Osteoblast (primary cell): Measurements from ENCODE around the gene P4HTM. TPM values are rescaled to one million over a fixed set of nuclear protein-coding genes. Genes with fewer than 3 reads are reported as not detected.
A peak's percentile ranks its signal among the peaks of the same experiment; 100 is the strongest.

Experiments used
- DNase-seq: peaks from one replicate; pipeline ENCODE4 v3.0.0; 2011; ENCODE audit warnings: low spot score, mixed read lengths; ENCODE audit not compliant: insufficient read length; ENCODE audit errors: missing footprints
- H2AFZ ChIP-seq: 2 replicates; pipeline ENCODE4 v1.6.0; 2011; ENCODE audit warnings: mild to moderate bottlenecking, low read length
- H3K27ac ChIP-seq: 2 replicates; pipeline ENCODE4 v1.5.1; 2011; ENCODE audit warnings: mild to moderate bottlenecking, low read depth, low read length, moderate library complexity
- H3K27me3 ChIP-seq: 2 replicates; pipeline ENCODE4 v1.6.0; 2012; ENCODE audit warnings: mild to moderate bottlenecking, control low read depth, inconsistent platforms, low read length, moderate library complexity; ENCODE audit not compliant: insufficient read depth
- H3K36me3 ChIP-seq: 2 replicates; pipeline ENCODE4 v1.5.1; 2011; ENCODE audit warnings: mild to moderate bottlenecking, low read length, control low read depth, moderate library complexity; ENCODE audit not compliant: insufficient read depth
- H3K4me1 ChIP-seq: 2 replicates; pipeline ENCODE4 v1.5.1; 2011; ENCODE audit warnings: mild to moderate bottlenecking, low read length, control low read depth, moderate library complexity; ENCODE audit not compliant: insufficient read depth
- H3K4me2 ChIP-seq: 2 replicates; pipeline ENCODE4 v1.6.0; 2011; ENCODE audit warnings: mild to moderate bottlenecking, low read length; ENCODE audit not compliant: insufficient read depth
- H3K4me3 ChIP-seq: fragments of 200-600 bp; sonication (generic); 3 replicates; pipeline ENCODE4 v1.5.1; 2012; ENCODE audit warnings: mild to moderate bottlenecking, low read length, inconsistent platforms; ENCODE audit not compliant: insufficient read depth
- H3K79me2 ChIP-seq: 2 replicates; pipeline ENCODE4 v1.6.0; 2012; ENCODE audit warnings: mild to moderate bottlenecking, low read length, control low read depth, inconsistent platforms; ENCODE audit not compliant: insufficient read depth
- H3K9me3 ChIP-seq: 2 replicates; pipeline ENCODE4 v1.5.1; 2011; ENCODE audit warnings: low read depth, low read length, control low read depth
- H4K20me1 ChIP-seq: 2 replicates; pipeline ENCODE4 v1.6.0; 2012; ENCODE audit warnings: mild to moderate bottlenecking, low read length, control low read depth; ENCODE audit not compliant: insufficient read depth
- small RNA-seq: library from RNA; depleted of rRNA; stranded (forward); fragments of <200 nt; gene quantifications from one replicate; pipeline ENCODE3, GENCODE V24; 2012
- total RNA-seq: library from RNA; depleted of rRNA; stranded (reverse); fragments of >200 nt; gene quantifications from 2 replicates; pipeline ENCODE4 v1.2.3, GENCODE V29; 2012
- TF ChIP-seq, protein P1 (sequence below): IDR thresholded peaks from 2 replicates; pipeline ENCODE4 v1.5.1; 2011; ENCODE audit warnings: mild to moderate bottlenecking, low read depth, low read length, moderate library complexity; ENCODE audit errors: extremely low read depth

The P4HTM gene
- total RNA-seq, 1 donor: 31.8 TPM

DNA sequence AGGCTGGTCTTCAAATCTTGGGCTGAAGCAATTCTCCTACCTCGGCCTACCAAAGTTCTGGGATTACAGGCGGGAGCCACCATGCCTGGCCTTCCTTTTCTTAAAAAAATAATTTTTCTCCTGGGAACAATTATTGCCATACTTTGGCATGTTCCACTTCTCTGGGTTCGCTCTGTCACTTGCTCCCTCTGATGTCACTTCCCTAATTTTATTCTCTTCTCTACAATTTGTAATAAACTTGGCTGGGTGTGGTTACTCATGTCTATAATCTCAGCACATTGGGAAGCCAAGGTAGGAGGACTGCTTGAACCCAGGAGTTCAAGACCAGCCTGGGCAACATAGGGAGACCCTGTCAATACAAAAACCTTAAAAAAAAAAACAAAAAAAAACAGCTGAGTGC, 45.2 kb downstream of the P4HTM start:
- no peak overlapping the region for H2AFZ ChIP-seq
- H3K4me3 ChIP-seq: no peak overlapping the region
- no peaks in the 10 kb centered on the region for H3K27me3 ChIP-seq
- H3K9me3 ChIP-seq: no peaks in the 10 kb centered on the region
- no peak for DNase-seq
- peaks cover 9% of the 10 kb centered on the region for H3K4me1 ChIP-seq
- peaks cover 71% of the 10 kb centered on the region for H3K36me3 ChIP-seq
- H4K20me1 ChIP-seq: peaks cover 5% of the 10 kb centered on the region
- no peak overlapping the region for H3K4me2 ChIP-seq
- H3K27ac ChIP-seq: no peak overlapping the region
- H3K79me2 ChIP-seq: peaks cover 8% of the 10 kb centered on the region
- TF ChIP-seq, protein P1, sequence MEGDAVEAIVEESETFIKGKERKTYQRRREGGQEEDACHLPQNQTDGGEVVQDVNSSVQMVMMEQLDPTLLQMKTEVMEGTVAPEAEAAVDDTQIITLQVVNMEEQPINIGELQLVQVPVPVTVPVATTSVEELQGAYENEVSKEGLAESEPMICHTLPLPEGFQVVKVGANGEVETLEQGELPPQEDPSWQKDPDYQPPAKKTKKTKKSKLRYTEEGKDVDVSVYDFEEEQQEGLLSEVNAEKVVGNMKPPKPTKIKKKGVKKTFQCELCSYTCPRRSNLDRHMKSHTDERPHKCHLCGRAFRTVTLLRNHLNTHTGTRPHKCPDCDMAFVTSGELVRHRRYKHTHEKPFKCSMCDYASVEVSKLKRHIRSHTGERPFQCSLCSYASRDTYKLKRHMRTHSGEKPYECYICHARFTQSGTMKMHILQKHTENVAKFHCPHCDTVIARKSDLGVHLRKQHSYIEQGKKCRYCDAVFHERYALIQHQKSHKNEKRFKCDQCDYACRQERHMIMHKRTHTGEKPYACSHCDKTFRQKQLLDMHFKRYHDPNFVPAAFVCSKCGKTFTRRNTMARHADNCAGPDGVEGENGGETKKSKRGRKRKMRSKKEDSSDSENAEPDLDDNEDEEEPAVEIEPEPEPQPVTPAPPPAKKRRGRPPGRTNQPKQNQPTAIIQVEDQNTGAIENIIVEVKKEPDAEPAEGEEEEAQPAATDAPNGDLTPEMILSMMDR: no peak

DNA sequence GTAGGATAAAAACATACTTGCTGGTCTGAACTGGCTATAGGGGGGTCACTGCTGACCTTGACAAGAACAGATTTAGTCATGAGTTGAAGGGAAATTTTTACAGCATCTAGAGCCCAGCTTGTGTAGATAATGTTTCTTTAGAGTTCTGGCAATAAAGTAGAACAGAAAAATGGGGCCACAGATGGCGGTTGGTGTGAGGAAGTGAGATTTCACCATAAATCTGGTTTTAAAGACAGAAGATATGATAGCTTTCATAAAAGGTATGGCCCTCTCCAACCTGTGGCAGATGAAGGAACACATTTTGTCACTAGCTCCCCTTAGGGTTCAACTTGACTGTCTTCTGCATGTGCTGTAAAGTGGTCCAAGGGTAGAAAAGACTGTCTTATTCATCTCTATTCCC, 63.5 kb downstream of the P4HTM start:
- Histone ChIP-seq H3K9me3 (no peaks in the 10 kb centered on the region), H3K4me2 (no peak overlapping the region), H2AFZ (no peak overlapping the region), H3K36me3 (peaks cover 52% of the 10 kb centered on the region), H3K4me1 (no peaks in the 10 kb centered on the region), H3K27me3 (no peaks in the 10 kb centered on the region), H3K4me3 (no peak overlapping the region), H3K79me2 (peaks cover 44% of the 10 kb centered on the region), H4K20me1 (peaks cover 24% of the 10 kb centered on the region), H3K27ac (no peak overlapping the region)
- no peak for DNase-seq
- TF ChIP-seq, protein P1: no peak

DNA sequence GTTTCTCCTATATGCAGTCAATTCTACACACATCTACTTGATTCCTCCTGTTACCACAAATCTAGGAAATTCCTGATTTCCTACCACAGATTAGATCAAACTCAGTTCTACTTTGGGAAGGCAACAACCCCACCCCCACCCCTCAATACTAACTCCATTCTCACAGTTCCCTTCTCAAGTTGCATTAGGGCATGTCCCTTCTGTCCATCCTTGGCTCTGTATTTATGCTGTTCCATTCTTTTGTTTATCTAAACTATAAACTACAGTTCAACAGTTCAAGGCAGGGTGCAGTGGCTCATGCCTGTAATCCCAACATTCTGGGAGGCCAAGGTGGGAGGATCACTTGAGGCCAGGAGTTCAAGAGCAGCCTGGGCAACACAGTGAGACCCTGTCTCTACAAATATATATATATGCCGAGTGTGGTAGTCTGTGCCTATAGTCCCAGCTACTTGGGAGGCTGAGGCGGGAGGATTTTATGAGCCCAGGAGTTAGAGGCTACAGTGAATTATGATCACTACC, 64.4 kb downstream of the P4HTM start:
- Histone ChIP-seq H3K4me3 (no peak overlapping the region), H3K27me3 (no peaks in the 10 kb centered on the region), H3K4me1 (no peaks in the 10 kb centered on the region), H3K79me2 (peaks cover 42% of the 10 kb centered on the region), H3K36me3 (peaks cover 52% of the 10 kb centered on the region), H3K27ac (no peak overlapping the region), H3K4me2 (no peak overlapping the region), H2AFZ (no peak overlapping the region), H4K20me1 (peaks cover 24% of the 10 kb centered on the region), H3K9me3 (no peaks in the 10 kb centered on the region)
- no peak for DNase-seq
- TF ChIP-seq, protein P1: no peak

Small RNA genes within 50 kb of the gene (small RNA-seq; reads per million reads assigned to genes)
- 28,817 reads per million, percentile 100 among the genes with 10 or more reads in this experiment for gene MIR191
- gene MIR425: 1,517 reads per million, percentile 99 among the genes with 10 or more reads in this experiment

Other genes starting within 250 kb of the P4HTM start
- gene PRKAR2A, start 142.4 kb upstream of the P4HTM start, total RNA-seq: 43.6 and 47.4 TPM in 2 replicates
- 11.2 and 11.9 TPM in 2 replicates for gene SLC25A20, start 91.4 kb upstream of the P4HTM start, total RNA-seq
- gene ARIH2, start 71.4 kb upstream of the P4HTM start, total RNA-seq: 69.1 and 82.5 TPM in 2 replicates
- 74.3 and 98.4 TPM in 2 replicates for gene WDR6, start 17.1 kb downstream of the P4HTM start, total RNA-seq
- gene DALRD3, start 28.3 kb downstream of the P4HTM start, total RNA-seq: 37.1 and 39.1 TPM in 2 replicates
- gene NDUFAF3, start 31.9 kb downstream of the P4HTM start, total RNA-seq: 43.0 and 43.4 TPM in 2 replicates
- 273 and 286 TPM in 2 replicates for gene IMPDH2, start 39.2 kb downstream of the P4HTM start, total RNA-seq
- 136 and 167 TPM in 2 replicates for gene QRICH1, start 103.8 kb downstream of the P4HTM start, total RNA-seq
- 360 and 416 TPM in 2 replicates for gene QARS1, start 114.5 kb downstream of the P4HTM start, total RNA-seq
- gene USP19, start 130.6 kb downstream of the P4HTM start, total RNA-seq: 37.1 and 49.6 TPM in 2 replicates
- 355 and 450 TPM in 2 replicates for gene LAMB2, start 142.8 kb downstream of the P4HTM start, total RNA-seq
- 19.2 and 22.8 TPM in 2 replicates for gene CCDC71, start 176.1 kb downstream of the P4HTM start, total RNA-seq
- gene KLHDC8B, start 181.4 kb downstream of the P4HTM start, total RNA-seq: 16.6 and 18.3 TPM in 2 replicates